GM18517 (cell line): ENCODE measurements around the gene DRG2.

ENCODE experiments used
- ATAC-seq: cut with Tn5 transposase; IDR thresholded peaks from one replicate; pipeline ENCODE4 v1.9.1; 2021; ENCODE audit warnings: mild to moderate bottlenecking, moderate library complexity; ENCODE audit not compliant: unreplicated experiment

DRG2 gene

DNA sequence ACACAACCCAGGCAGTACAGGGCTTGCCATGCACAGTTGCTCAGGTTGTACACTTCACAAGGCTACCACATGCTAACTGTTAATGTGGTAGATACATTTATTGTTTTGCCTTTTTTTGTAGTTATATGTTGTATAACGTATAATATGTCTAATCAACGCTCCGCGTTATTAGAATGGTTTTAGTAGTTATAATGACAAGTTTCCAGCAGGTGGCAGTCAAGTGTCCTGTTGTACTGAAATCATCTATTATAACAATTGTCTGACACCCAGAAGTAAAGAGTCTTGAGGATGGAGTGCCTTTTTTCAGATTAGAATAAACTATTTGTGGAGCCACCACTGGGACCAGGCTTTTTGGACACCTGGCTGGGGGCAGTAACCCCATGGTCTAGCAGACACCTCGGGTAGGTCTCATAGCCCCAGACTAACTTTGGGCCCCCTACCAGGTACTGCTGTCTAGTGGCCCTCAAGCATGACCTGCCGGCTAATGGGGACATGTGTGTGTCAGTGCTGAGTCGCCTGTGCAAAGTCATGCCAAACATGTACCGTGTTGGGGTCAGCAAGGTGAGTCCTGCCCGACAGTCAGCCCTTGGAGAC, 53.6 kb downstream of the DRG2 start:
- no peak for ATAC-seq

GRCh38 chr17:18142417-18142816, 54.7 kb downstream of the DRG2 start:
- no peak for ATAC-seq

GRCh38 chr17:18143044-18143936, 55.5 kb downstream of the DRG2 start:
- ATAC-seq: no peak

DNA sequence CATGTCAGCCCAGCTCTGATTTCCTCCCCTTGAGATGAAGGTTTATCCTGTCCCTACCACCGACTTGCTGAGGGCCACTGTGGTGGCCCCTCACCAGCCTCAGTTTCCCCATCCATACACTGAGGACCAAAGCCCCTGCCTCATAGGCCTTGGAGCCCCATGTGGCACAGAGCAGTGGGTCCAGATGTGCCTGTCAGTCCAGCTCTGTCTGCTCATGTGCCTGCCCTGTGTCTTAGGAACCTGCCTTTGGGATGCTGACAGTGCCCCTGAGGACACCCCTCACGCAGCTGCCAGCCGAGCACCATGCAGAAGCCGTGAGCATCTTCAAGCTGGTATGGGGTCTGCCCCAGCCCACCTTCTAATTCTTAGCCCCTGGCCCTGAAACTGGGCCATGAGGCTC, 56.5 kb downstream of the DRG2 start:
- no peak for ATAC-seq

DNA sequence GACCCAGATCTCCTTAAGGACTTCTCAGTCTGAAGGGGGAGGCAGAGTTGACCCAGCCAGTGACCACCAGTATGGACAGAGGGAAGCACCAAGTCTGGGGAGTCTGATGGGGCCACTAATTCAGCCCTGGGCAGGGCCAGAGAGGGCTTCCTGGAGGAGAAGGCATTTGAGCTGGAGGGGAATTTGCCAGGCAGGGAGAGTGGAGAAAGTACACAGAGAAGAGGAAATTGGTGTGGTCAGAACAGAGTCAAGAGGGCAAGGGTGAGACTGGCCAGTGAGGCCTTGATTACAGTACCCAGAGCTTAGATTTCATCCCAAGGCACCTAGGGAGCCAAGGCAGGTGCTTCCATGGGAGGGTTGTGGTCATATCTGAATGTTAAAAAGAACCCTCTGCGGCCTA, 57.1 kb downstream of the DRG2 start:
- ATAC-seq: no peak

DNA sequence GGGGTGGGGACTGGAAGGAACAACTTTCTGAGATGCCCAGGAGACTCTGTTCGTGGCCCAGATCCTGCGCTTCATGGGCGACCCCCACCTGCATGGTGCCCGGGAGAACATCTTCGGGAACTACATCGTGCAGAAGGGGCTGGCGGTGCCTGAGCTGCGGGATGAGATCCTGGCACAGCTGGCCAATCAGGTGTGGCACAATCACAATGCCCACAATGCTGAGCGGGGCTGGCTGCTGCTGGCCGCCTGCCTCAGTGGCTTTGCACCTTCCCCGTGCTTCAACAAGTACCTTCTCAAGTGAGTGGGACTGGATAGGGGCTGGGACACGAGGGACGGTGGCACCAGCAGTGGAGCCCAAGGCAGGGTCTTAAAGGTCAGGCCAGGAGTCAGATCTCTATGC, 58.1 kb downstream of the DRG2 start:
- no peak for ATAC-seq

- ATAC-seq: no peak
These were observed 58.5 kb downstream of the DRG2 start for GRCh38 chr17:18146259-18146658.

DNA sequence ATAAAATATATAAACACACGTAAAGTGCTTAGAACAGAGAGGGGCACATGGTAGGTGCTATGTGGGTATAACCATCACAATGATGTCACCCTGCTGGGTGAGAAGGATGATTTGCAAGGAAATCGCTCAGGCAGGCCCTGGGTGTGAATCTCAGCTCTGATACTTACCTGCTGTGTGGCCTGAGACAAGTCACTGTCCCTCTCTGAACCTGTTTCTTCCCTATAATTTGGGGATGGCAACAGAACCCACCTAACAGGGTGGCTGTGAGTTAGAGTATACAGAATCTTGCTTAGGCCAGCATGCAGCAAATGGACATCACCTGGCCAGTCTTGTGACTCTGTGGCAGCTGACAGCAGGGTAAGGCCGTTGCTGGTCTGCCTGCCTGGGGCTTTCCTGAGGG, 59.2 kb downstream of the DRG2 start:
- ATAC-seq: no peak

GRCh38 chr17:18148586-18148985, 60.8 kb downstream of the DRG2 start:
- ATAC-seq: no peak

GRCh38 chr17:18151290-18151689, 63.5 kb downstream of the DRG2 start:
- ATAC-seq: no peak

GRCh38 chr17:18155179-18155578, 67.4 kb downstream of the DRG2 start:
- ATAC-seq: no peak

DNA sequence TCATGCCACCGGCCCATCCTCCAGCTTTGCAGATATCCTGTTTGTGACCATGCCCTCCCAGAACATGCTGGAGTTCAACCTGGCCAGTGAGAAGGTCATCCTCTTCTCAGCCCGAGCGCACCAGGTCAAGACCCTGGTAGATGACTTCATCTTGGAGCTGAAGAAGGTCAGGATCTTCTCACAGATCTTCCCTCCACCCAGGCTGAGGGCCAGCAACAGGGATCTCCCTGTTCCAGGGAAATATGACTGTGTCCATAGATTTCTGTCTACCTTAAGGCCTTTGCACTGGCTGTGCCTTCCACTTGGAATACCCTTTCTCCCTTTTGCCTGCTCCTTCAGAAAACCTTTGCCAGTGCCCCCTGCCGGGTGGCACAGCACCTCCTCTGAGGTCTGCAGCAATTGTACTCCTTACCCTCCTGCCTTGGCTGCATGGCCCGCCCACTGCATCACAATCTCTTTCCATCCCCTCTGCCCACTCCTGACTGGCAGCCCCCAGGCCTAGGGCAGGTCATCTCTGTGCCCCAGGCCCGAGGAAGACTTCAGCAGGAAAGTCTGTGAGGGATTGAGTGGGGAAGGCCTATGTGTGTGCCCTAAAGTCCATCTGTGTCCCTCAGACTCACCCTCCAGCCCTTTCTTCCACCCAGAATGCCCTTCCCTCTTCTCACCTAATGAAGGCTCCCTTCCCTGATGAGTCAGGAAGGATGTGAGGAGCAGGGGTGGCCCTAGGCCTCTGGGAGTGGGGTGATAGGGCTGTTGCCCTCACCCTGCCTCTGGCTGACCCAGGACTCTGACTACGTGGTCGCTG, 68.6 kb downstream of the DRG2 start:
- no peak for ATAC-seq

DNA sequence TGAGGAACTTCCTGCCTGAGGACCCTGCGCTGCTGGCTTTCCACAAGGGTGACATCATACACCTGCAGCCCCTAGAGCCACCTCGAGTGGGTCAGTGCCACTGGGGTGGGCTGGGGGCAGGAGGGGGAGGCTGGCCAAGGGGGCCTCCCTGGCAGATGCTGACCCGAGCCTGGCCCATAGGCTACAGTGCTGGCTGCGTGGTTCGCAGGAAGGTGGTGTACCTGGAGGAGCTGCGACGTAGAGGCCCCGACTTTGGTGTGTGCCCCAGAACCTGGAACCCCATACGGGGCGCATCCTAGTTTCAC, 69.2 kb downstream of the DRG2 start:
- ATAC-seq: no peak
